ENCODE measurements around the gene PMP22. TPM values are rescaled to one million over a fixed set of nuclear protein-coding genes. Genes with fewer than 3 reads are reported as not detected.

PMP22 gene
- total and polyA plus RNA-seq, 2 of the 13 experiments (the other 11 are each of a cell fraction or from before 2014, with no cell fraction given) = 5.7 to 6.2 TPM

GRCh38 chr17:15260376-15261257 is 4.5 kb downstream of the PMP22 start (continued):
- TF ChIP-seq AKNA (CRISPR knock-in tag; IDR thresholded peaks at IDR 0.05; ENCODE audit: borderline replicate concordance) (no peak), TEF (CRISPR knock-in tag; IDR thresholded peaks at IDR 0.05) (no peak), NCOA2 (CRISPR knock-in tag; IDR thresholded peaks at IDR 0.05) (no peak), TRAFD1 (CRISPR knock-in tag; IDR thresholded peaks at IDR 0.05; ENCODE audit: borderline replicate concordance) (no peak), FOXP1 (IDR thresholded peaks at IDR 0.05) (no peak), FOXP1 (CRISPR knock-in tag; IDR thresholded peaks at IDR 0.05) (no peak), ZSCAN20 (CRISPR knock-in tag; IDR thresholded peaks at IDR 0.05; ENCODE audit: borderline replicate concordance) (no peak), EEA1 (CRISPR knock-in tag; IDR thresholded peaks at IDR 0.05; ENCODE audit: borderline replicate concordance) (no peak), ZNF543 (CRISPR knock-in tag; IDR thresholded peaks at IDR 0.05) (no peak), ZNF326 (CRISPR knock-in tag; IDR thresholded peaks at IDR 0.05; ENCODE audit: borderline replicate concordance) (no peak), TCF7 (IDR thresholded peaks at IDR 0.05; ENCODE audit: low read depth) (no peak), TFAP4 (IDR thresholded peaks at IDR 0.05; ENCODE audit: borderline replicate concordance, low read depth) (no peak), CAMTA2 (CRISPR knock-in tag; IDR thresholded peaks at IDR 0.05; ENCODE audit: borderline replicate concordance) (no peak), PAXIP1 (CRISPR knock-in tag; conservative IDR thresholded peaks at IDR 0.05) (no peak), CBX5 (CRISPR knock-in tag; IDR thresholded peaks at IDR 0.05; ENCODE audit: borderline replicate concordance) (no peak), MAFG (CRISPR knock-in tag; IDR thresholded peaks at IDR 0.05) (no peak)

All from HepG2 (cell line).